ENCODE measurements around the gene SBF2.
"Not testable (repeated sequence)": the region's sequence is repeated elsewhere in the genome, so short reads cannot be mapped to it uniquely, and the experiment has no call there.

The SBF2 gene

GRCh38 chr11:10076458-10077141 is 217.4 kb downstream of the SBF2 start:
- DNase-seq (ENCODE audit: extremely low read depth in 1 of 2, low read depth in 1 of 2) = peak in 1 of 2 donors; percentile 8

- no peak for DNase-seq (ENCODE audit: extremely low read depth in 1 of 2, low read depth in 1 of 2)
These were observed 218.9 kb downstream of the SBF2 start for GRCh38 chr11:10075141-10075540.

GRCh38 chr11:10072841-10073240 is 221.2 kb downstream of the SBF2 start:
- DNase-seq (ENCODE audit: extremely low read depth in 1 of 2, low read depth in 1 of 2) = no peak

GRCh38 chr11:10072142-10072541 is 221.9 kb downstream of the SBF2 start:
- DNase-seq (ENCODE audit: extremely low read depth in 1 of 2, low read depth in 1 of 2) = no peak

GRCh38 chr11:10067629-10068300 is 226.3 kb downstream of the SBF2 start:
- DNase-seq (ENCODE audit: extremely low read depth in 1 of 2, low read depth in 1 of 2) = no peak

- DNase-seq (ENCODE audit: extremely low read depth in 1 of 2, low read depth in 1 of 2) = no peak
These were observed 227.6 kb downstream of the SBF2 start for GRCh38 chr11:10066441-10066840.

GRCh38 chr11:10064828-10065227 is 229.2 kb downstream of the SBF2 start:
- no peak for DNase-seq (ENCODE audit: extremely low read depth in 1 of 2, low read depth in 1 of 2)

GRCh38 chr11:10058356-10058755 is 235.7 kb downstream of the SBF2 start:
- no peak for DNase-seq (ENCODE audit: extremely low read depth in 1 of 2, low read depth in 1 of 2)

GRCh38 chr11:10051868-10052586 is 242.0 kb downstream of the SBF2 start:
- no peak for DNase-seq (ENCODE audit: extremely low read depth in 1 of 2, low read depth in 1 of 2)

GRCh38 chr11:10050561-10050960 is 243.5 kb downstream of the SBF2 start:
- DNase-seq (ENCODE audit: extremely low read depth in 1 of 2, low read depth in 1 of 2) = no peak

GRCh38 chr11:10049756-10050155 is 244.3 kb downstream of the SBF2 start:
- DNase-seq (ENCODE audit: extremely low read depth in 1 of 2, low read depth in 1 of 2) = no peak

GRCh38 chr11:10048350-10048749 is 245.7 kb downstream of the SBF2 start:
- DNase-seq (ENCODE audit: extremely low read depth in 1 of 2, low read depth in 1 of 2) = no peak

GRCh38 chr11:10044618-10045017 is 249.4 kb downstream of the SBF2 start:
- no peak for DNase-seq (ENCODE audit: extremely low read depth in 1 of 2, low read depth in 1 of 2)

GRCh38 chr11:10042699-10043098 is 251.3 kb downstream of the SBF2 start:
- DNase-seq (ENCODE audit: extremely low read depth in 1 of 2, low read depth in 1 of 2) = no peak

GRCh38 chr11:10041748-10042446 is 252.1 kb downstream of the SBF2 start:
- DNase-seq (ENCODE audit: extremely low read depth in 1 of 2, low read depth in 1 of 2) = no peak

- no peak for DNase-seq (ENCODE audit: extremely low read depth in 1 of 2, low read depth in 1 of 2)
These were observed 252.7 kb downstream of the SBF2 start for GRCh38 chr11:10041332-10041731.

- DNase-seq (ENCODE audit: extremely low read depth in 1 of 2, low read depth in 1 of 2) = no peak
These were observed 255.3 kb downstream of the SBF2 start for GRCh38 chr11:10038521-10039302.

- not testable (repeated sequence) for DNase-seq (ENCODE audit: extremely low read depth in 1 of 2, low read depth in 1 of 2)
These were observed 258.1 kb downstream of the SBF2 start for GRCh38 chr11:10035932-10036331.

GRCh38 chr11:10032935-10033334 is 261.1 kb downstream of the SBF2 start:
- DNase-seq (ENCODE audit: extremely low read depth in 1 of 2, low read depth in 1 of 2) = no peak

- DNase-seq (ENCODE audit: extremely low read depth in 1 of 2, low read depth in 1 of 2) = no peak
These were observed 263.9 kb downstream of the SBF2 start for GRCh38 chr11:10030122-10030490.

All from activated CD8-positive, alpha-beta memory T cell treated with anti-CD3 and anti-CD28 coated beads for 1 hour (primary cell).